ENCODE results near the gene ZFYVE27.
A peak's percentile ranks its signal among the peaks of the same experiment; 100 is the strongest.

ZFYVE27 gene

GRCh38 chr10:97724341-97724941, 12.5 kb upstream of the ZFYVE27 start:
- no peak for TF ChIP-seq CTCF (IDR thresholded peaks at IDR 0.05; ENCODE audit: extremely low read depth, insufficient read depth, missing control alignments)
- DNase-seq (ENCODE audit: low spot score): no peak
- in situ Hi-C loops (cut with MboI; ENCODE audit: low pct_unique_long_range_greater_than_20kb, low sequenced_read_pairs, unreplicated experiment): loop anchor here (10.0 kb wide), 1 partner anchor 50 kb away; no protein-coding TSS in a partner anchor

GRCh38 chr10:97726636-97727178, 10.2 kb upstream of the ZFYVE27 start:
- no peak for TF ChIP-seq CTCF (IDR thresholded peaks at IDR 0.05; ENCODE audit: extremely low read depth, insufficient read depth, missing control alignments)
- in situ Hi-C loops (cut with MboI; ENCODE audit: low pct_unique_long_range_greater_than_20kb, low sequenced_read_pairs, unreplicated experiment): loop anchor here (10.0 kb wide), 1 partner anchor 52 kb away; no protein-coding TSS in a partner anchor
- no peak for DNase-seq (ENCODE audit: low spot score)

- no peak for TF ChIP-seq CTCF (IDR thresholded peaks at IDR 0.05; ENCODE audit: extremely low read depth, insufficient read depth, missing control alignments)
- in situ Hi-C loops (cut with MboI; ENCODE audit: low pct_unique_long_range_greater_than_20kb, low sequenced_read_pairs, unreplicated experiment): loop anchor here (10.0 kb wide), 1 partner anchor 54 kb away; no protein-coding TSS in a partner anchor
- no peak for DNase-seq (ENCODE audit: low spot score)
Observed at GRCh38 chr10:97729014-97729413, 7.9 kb upstream of the ZFYVE27 start.

- in situ Hi-C loops (cut with MboI; ENCODE audit: low pct_unique_long_range_greater_than_20kb, low sequenced_read_pairs, unreplicated experiment): no loop called here
- peak; percentile 56 for DNase-seq (ENCODE audit: low spot score)
Observed at GRCh38 chr10:97731346-97732051, 5.4 kb upstream of the ZFYVE27 start.

GRCh38 chr10:97732052-97732359, 4.9 kb upstream of the ZFYVE27 start:
- no peak for TF ChIP-seq CTCF (IDR thresholded peaks at IDR 0.05; ENCODE audit: extremely low read depth, insufficient read depth, missing control alignments)
- no peak for DNase-seq (ENCODE audit: low spot score)
- in situ Hi-C loops (cut with MboI; ENCODE audit: low pct_unique_long_range_greater_than_20kb, low sequenced_read_pairs, unreplicated experiment): no loop called here

More at GRCh38 chr10:97731346-97732051, 5.4 kb upstream of the ZFYVE27 start:
- peak; percentile 78 for TF ChIP-seq CTCF (IDR thresholded peaks at IDR 0.05; ENCODE audit: extremely low read depth, insufficient read depth, missing control alignments)

- no peak for TF ChIP-seq CTCF (IDR thresholded peaks at IDR 0.05; ENCODE audit: extremely low read depth, insufficient read depth, missing control alignments)
- DNase-seq (ENCODE audit: low spot score): no peak
- in situ Hi-C loops (cut with MboI; ENCODE audit: low pct_unique_long_range_greater_than_20kb, low sequenced_read_pairs, unreplicated experiment): no loop called here
Observed at GRCh38 chr10:97733256-97733655, 3.7 kb upstream of the ZFYVE27 start.
